GM06990 (cell line): ENCODE data around the gene WFIKKN1.

Experiments
- DNase-seq: peaks from one replicate; pipeline ENCODE4 v3.0.0-alpha.2; 2011; ENCODE audit not compliant: insufficient read length; ENCODE audit errors: extremely low read depth
- H3K27me3 ChIP-seq: replicated peaks from 2 replicates; pipeline ENCODE4 v1.6.0; 2011; ENCODE audit warnings: low read length; ENCODE audit not compliant: control insufficient read depth, insufficient read depth
- H3K36me3 ChIP-seq: 2 replicates; pipeline ENCODE4 v1.5.1; 2011; ENCODE audit warnings: low read length; ENCODE audit not compliant: control insufficient read depth, insufficient read depth
- H3K4me3 ChIP-seq: replicated peaks from 2 replicates; pipeline ENCODE4 v1.5.1; 2011; ENCODE audit warnings: low read depth, mild to moderate bottlenecking, control low read depth, low read length
- CTCF ChIP-seq: IDR thresholded peaks from 2 replicates; pipeline ENCODE4 v1.5.1; 2011; ENCODE audit warnings: low read length, control low read depth, mild to moderate bottlenecking, inconsistent platforms; ENCODE audit not compliant: insufficient read depth, poor library complexity, severe bottlenecking

The WFIKKN1 gene

GRCh38 chr16:630249-630814, 453 bp upstream of the WFIKKN1 start:
- TF ChIP-seq CTCF: no peak
- H3K27me3 ChIP-seq: no peaks in the 10 kb centered on the region
- H3K36me3 ChIP-seq: peaks cover 4% of the 10 kb centered on the region; the same call in 1 of the 2 replicates
- no peak overlapping the region for H3K4me3 ChIP-seq
- no peak for DNase-seq

GRCh38 chr16:631808-632358, 1.1 kb downstream of the WFIKKN1 start:
- no peak for DNase-seq
- no peak for TF ChIP-seq CTCF
- H3K27me3 ChIP-seq: no peaks in the 10 kb centered on the region
- H3K36me3 ChIP-seq: peaks cover 4% of the 10 kb centered on the region; the same call in 1 of the 2 replicates
- H3K4me3 ChIP-seq: no peak overlapping the region

GRCh38 chr16:632486-633335, 1.9 kb downstream of the WFIKKN1 start:
- no peak for DNase-seq
- no peak overlapping the region for H3K4me3 ChIP-seq
- H3K36me3 ChIP-seq: peaks cover 4% of the 10 kb centered on the region; the same call in 1 of the 2 replicates
- H3K27me3 ChIP-seq: no peaks in the 10 kb centered on the region
- TF ChIP-seq CTCF: no peak

- H3K36me3 ChIP-seq: peaks cover 4% of the 10 kb centered on the region; the same call in 1 of the 2 replicates
- H3K27me3 ChIP-seq: no peaks in the 10 kb centered on the region
- no peak for TF ChIP-seq CTCF
- DNase-seq: no peak
- no peak overlapping the region for H3K4me3 ChIP-seq
These were observed 2.7 kb downstream of the WFIKKN1 start for GRCh38 chr16:633336-634050.

- peaks cover 4% of the 10 kb centered on the region; the same call in 1 of the 2 replicates for H3K36me3 ChIP-seq
- no peaks in the 10 kb centered on the region for H3K27me3 ChIP-seq
- TF ChIP-seq CTCF: no peak
- no peak overlapping the region for H3K4me3 ChIP-seq
- DNase-seq: no peak
These were observed 3.4 kb downstream of the WFIKKN1 start for GRCh38 chr16:634051-634670.
